BE2C (cell line): ENCODE results near the gene S100A9.

Experiments used
- DNase-seq: peaks from one replicate; pipeline ENCODE4 v3.0.0-alpha.2; 2020
- H3K27me3 ChIP-seq: fragments of 250-450 bp; sonication (Bioruptor Pico); 2 replicates; pipeline ENCODE4 v1.5.1; 2020; ENCODE audit warnings: mild to moderate bottlenecking
- H3K36me3 ChIP-seq: fragments of 250-450 bp; sonication (Bioruptor Pico); 2 replicates; pipeline ENCODE4 v1.5.1; 2020; ENCODE audit warnings: mild to moderate bottlenecking
- H3K4me1 ChIP-seq: fragments of 250-450 bp; sonication (Bioruptor Pico); 2 replicates; pipeline ENCODE4 v1.5.1; 2020
- H3K4me3 ChIP-seq: 2 replicates; pipeline ENCODE4 v1.5.1; 2011; ENCODE audit warnings: low read depth, low read length
- H3K9me3 ChIP-seq: fragments of 250-450 bp; sonication (Bioruptor Pico); 2 replicates; pipeline ENCODE4 v1.5.1; 2020
- TF ChIP-seq, protein P1 (sequence below): IDR thresholded peaks from 2 replicates; pipeline ENCODE4 v1.5.1; 2012; ENCODE audit warnings: mild to moderate bottlenecking, low read depth, low read length

Gene S100A9

DNA sequence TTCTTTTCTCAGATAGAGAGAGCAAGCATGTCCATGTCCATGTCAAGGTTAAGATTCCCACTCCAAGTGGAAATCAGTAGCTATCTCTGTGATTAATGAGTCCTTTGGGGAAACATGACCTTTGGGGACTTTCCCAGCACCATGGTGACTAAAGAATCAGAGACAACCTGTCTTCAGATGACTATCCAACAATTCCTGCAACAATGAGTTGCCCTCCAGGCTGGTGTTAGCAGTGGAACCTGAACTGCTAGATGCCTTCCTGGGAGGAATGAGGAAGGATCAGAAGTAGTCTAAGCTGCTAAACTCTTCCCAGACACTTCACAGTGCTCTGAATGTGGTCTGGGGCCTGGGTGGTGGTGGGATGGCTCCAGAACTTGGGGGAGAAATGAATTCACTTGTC, 6.5 kb downstream of the S100A9 start:
- H3K4me3 ChIP-seq, result no peak overlapping the region
- no peaks in the 10 kb centered on the region; the same call in 1 of the 2 replicates for H3K27me3 ChIP-seq
- H3K4me1 ChIP-seq, result no peaks in the 10 kb centered on the region
- no peaks in the 10 kb centered on the region for H3K9me3 ChIP-seq
- TF ChIP-seq, protein P1, sequence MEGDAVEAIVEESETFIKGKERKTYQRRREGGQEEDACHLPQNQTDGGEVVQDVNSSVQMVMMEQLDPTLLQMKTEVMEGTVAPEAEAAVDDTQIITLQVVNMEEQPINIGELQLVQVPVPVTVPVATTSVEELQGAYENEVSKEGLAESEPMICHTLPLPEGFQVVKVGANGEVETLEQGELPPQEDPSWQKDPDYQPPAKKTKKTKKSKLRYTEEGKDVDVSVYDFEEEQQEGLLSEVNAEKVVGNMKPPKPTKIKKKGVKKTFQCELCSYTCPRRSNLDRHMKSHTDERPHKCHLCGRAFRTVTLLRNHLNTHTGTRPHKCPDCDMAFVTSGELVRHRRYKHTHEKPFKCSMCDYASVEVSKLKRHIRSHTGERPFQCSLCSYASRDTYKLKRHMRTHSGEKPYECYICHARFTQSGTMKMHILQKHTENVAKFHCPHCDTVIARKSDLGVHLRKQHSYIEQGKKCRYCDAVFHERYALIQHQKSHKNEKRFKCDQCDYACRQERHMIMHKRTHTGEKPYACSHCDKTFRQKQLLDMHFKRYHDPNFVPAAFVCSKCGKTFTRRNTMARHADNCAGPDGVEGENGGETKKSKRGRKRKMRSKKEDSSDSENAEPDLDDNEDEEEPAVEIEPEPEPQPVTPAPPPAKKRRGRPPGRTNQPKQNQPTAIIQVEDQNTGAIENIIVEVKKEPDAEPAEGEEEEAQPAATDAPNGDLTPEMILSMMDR, result no peak
- no peak for DNase-seq
- no peaks in the 10 kb centered on the region for H3K36me3 ChIP-seq

DNA sequence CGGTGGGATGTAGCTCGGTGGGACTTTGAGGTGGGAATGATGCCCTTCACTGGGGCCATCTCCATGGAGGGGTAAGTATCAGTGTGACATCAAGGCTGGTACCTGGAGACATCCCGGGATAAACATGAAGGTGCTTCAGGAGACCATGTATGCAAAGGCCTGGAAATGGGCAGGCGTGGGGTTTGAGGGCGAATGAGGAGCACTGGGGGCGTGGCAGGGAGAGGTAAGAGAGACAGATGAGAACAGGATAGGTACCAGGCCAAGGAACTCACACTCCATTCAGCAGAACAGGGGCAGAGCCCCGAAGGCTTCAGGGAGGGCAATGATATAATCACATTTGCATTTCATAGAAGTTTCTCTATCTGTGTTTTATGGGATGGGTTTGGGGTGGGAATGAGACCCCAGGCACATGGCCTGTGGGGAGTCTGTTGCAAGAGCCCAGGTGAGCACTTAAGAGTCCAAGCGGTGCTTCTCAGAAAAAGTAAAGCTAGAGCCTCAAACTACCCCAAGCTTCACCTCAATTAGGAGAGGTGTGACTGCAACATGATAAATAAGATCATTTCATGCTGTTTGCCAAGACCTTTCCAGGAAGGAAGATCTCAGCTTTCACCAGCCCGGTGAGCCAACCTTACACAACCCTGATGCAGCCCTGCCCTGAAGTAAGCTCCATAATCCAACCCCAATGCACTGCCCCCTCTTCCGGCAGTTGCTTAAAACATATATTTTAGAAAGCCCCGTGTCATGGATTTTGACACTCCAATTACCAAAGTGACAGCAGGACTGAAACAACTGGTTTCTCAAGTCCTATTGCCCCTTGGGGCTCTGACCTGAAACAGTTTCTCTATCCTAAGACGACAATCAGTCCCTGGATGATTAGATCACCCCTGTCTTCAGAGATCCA, 7.4 kb downstream of the S100A9 start:
- Histone ChIP-seq H3K36me3 (no peaks in the 10 kb centered on the region), H3K9me3 (no peaks in the 10 kb centered on the region), H3K4me3 (no peak overlapping the region), H3K27me3 (peaks cover 3% of the 10 kb centered on the region), H3K4me1 (no peaks in the 10 kb centered on the region)
- DNase-seq, result no peak
- TF ChIP-seq, protein P1, result no peak

DNA sequence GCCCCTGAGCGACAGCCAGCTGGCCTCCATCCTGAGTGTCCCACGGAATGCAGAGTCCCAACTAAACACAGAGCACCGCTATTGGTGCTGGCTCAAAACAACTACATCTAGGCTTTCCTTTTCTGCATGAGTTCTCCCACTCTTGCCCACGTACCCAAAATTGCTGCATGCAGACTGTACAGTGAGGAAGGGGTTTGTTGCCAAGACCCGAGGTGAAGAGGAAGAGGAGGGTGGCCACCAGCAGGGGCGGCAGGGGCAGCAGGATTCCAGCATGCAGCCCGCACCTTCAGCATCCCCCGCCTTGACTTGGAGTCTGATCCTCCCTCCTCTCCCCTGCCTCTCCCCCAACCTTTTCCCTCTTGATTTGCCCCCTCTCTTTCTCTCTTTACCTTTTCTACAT, 8.0 kb downstream of the S100A9 start:
- TF ChIP-seq, protein P1, result no peak
- DNase-seq, result no peak
- peaks cover 9% of the 10 kb centered on the region for H3K27me3 ChIP-seq
- no peaks in the 10 kb centered on the region for H3K9me3 ChIP-seq
- H3K4me1 ChIP-seq, result no peaks in the 10 kb centered on the region
- H3K4me3 ChIP-seq, result no peak overlapping the region
- H3K36me3 ChIP-seq, result no peaks in the 10 kb centered on the region

DNA sequence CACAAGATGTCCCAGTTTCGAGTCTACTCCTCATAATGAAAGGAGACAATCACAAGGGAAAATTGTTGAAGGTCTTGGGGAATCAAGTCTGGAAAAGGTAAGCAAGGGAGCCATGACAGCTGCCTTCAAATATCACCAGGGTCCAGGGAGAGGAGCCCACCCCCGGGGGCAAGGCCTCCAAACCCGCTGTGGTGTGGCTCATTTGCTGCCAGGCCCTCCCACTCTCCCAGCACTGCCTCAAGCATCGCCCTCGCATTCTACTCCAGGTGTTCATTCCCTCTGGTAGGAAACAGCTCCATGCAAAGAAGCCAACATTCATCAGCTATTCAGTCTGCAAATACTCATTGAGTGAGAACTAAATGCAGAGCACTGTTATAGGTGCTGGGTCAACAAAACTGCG, 8.6 kb downstream of the S100A9 start:
- Histone ChIP-seq H3K36me3 (no peaks in the 10 kb centered on the region), H3K4me1 (no peaks in the 10 kb centered on the region), H3K4me3 (no peak overlapping the region), H3K9me3 (no peaks in the 10 kb centered on the region), H3K27me3 (peaks cover 11% of the 10 kb centered on the region)
- no peak for DNase-seq
- TF ChIP-seq, protein P1, result no peak

DNA sequence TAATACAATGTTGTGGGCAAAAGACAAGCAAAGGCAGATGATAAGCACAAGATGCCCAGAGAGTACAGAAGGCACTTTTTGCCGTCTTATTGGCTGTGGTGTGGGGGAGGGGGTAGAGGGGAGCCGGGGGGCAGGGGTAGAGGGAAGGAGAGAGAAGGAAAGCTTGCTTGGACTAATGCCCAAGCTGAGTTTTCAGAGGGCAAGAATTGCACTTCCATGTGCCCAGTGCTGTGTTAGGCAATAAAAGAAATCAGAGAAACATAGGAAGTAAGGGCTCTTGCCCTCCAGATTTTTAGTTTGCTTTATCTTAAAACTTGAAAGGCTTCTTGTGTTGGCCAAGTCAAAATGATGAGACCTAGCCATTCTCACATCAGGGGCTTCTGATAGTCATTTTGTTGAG, 9.4 kb downstream of the S100A9 start:
- no peak overlapping the region for H3K4me3 ChIP-seq
- no peaks in the 10 kb centered on the region for H3K36me3 ChIP-seq
- DNase-seq, result no peak
- H3K9me3 ChIP-seq, result no peaks in the 10 kb centered on the region
- no peaks in the 10 kb centered on the region for H3K4me1 ChIP-seq
- TF ChIP-seq, protein P1, result no peak
- H3K27me3 ChIP-seq, result peaks cover 15% of the 10 kb centered on the region

DNA sequence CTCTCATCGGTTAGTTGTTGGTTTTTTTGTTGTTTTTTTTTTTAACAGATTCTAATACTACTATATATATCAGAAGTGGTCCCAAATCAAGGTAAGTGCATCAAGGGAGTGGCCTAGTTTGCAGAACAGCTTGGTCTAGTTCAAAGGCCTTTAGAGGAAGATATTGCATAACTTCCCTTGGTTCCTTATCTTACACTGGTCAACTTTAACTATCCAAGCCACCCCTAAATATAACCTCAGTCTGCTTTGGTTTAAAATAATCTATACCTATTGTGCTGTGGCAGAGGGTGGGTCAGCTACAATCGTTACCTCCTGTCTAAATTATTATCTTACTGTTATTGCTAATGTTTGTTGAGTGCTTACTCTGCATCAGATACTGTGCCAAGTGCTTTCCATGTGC, 10.8 kb downstream of the S100A9 start:
- no peak for DNase-seq
- no peaks in the 10 kb centered on the region for H3K4me1 ChIP-seq
- H3K4me3 ChIP-seq, result no peak overlapping the region
- TF ChIP-seq, protein P1, result no peak
- peaks cover 15% of the 10 kb centered on the region for H3K27me3 ChIP-seq
- no peaks in the 10 kb centered on the region for H3K9me3 ChIP-seq
- H3K36me3 ChIP-seq, result no peaks in the 10 kb centered on the region
